ENCODE measurements around the gene KIAA1549.

DNA sequence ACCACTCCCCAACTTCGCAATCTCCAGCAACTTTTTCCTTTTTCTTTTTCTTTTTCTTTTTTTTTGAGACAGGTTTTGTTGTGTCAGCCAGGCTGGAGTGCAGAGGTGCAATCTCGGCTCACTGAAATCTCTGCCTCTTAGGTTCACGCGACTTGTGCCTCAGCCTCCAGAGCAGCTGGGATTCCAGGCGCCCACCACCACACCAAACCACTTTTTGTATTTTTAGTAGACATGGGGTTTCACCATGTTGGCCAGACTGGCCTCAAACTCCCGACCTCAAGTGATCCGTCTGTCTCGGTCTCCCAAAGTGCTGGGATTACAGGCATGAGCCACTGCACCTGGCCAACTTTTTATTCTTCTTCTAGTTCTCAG is 55.0 kb downstream of the KIAA1549 start:
- TF ChIP-seq, protein P1, sequence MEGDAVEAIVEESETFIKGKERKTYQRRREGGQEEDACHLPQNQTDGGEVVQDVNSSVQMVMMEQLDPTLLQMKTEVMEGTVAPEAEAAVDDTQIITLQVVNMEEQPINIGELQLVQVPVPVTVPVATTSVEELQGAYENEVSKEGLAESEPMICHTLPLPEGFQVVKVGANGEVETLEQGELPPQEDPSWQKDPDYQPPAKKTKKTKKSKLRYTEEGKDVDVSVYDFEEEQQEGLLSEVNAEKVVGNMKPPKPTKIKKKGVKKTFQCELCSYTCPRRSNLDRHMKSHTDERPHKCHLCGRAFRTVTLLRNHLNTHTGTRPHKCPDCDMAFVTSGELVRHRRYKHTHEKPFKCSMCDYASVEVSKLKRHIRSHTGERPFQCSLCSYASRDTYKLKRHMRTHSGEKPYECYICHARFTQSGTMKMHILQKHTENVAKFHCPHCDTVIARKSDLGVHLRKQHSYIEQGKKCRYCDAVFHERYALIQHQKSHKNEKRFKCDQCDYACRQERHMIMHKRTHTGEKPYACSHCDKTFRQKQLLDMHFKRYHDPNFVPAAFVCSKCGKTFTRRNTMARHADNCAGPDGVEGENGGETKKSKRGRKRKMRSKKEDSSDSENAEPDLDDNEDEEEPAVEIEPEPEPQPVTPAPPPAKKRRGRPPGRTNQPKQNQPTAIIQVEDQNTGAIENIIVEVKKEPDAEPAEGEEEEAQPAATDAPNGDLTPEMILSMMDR (IDR thresholded peaks at IDR 0.05) = no peak
- no peak for TF ChIP-seq EZH2 (IDR thresholded peaks at IDR 0.05; ENCODE audit: borderline replicate concordance, insufficient read depth, low read depth, low read length, poor library complexity, severe bottlenecking)

Measured in B cell (primary cell).